ENCODE measurements around the gene MORN5. TPM values are rescaled to one million over a fixed set of nuclear protein-coding genes. Genes with fewer than 3 reads are reported as not detected.

MORN5 gene
- polyA plus RNA-seq, 3 donors from 2014 or later = not detected

GRCh38 chr9:122176916-122177315 lies 17.2 kb downstream of the MORN5 start:
- no peaks in the 10 kb centered on the region for H3K9me3 Mint-ChIP-seq
- no peaks in the 10 kb centered on the region for H3K36me3 Mint-ChIP-seq
- H3K4me1 Mint-ChIP-seq = no peaks in the 10 kb centered on the region
- DNase-seq = no peak
- peaks cover 2 to 8% (median 6%) of the 10 kb centered on the region in 3 donors for H3K27me3 Mint-ChIP-seq (ENCODE audit: low read depth in 3 of 3)
- H3K4me3 Mint-ChIP-seq = no peak overlapping the region
- H3K27ac Mint-ChIP-seq = no peak overlapping the region

- no peak for DNase-seq
- no peaks in the 10 kb centered on the region for H3K9me3 Mint-ChIP-seq
Measured at GRCh38 chr9:122179054-122179689, 19.5 kb downstream of the MORN5 start.

GRCh38 chr9:122179690-122180074 lies 20.0 kb downstream of the MORN5 start:
- Mint-ChIP-seq H3K27me3 (ENCODE audit: low read depth in 3 of 3) (peaks cover 0 to 7% (median 7%) of the 10 kb centered on the region in 3 donors), H3K36me3 (no peaks in the 10 kb centered on the region), H3K27ac (no peak overlapping the region), H3K9me3 (no peaks in the 10 kb centered on the region), H3K4me3 (no peak overlapping the region), H3K4me1 (no peaks in the 10 kb centered on the region)
- DNase-seq = no peak

More at GRCh38 chr9:122179054-122179689, 19.5 kb downstream of the MORN5 start:
- Mint-ChIP-seq H3K27ac (no peak overlapping the region), H3K36me3 (no peaks in the 10 kb centered on the region), H3K4me3 (no peak overlapping the region), H3K27me3 (ENCODE audit: low read depth in 3 of 3) (peaks cover 0 to 7% (median 7%) of the 10 kb centered on the region in 3 donors), H3K4me1 (no peaks in the 10 kb centered on the region)

- Mint-ChIP-seq H3K9me3 (no peaks in the 10 kb centered on the region), H3K4me3 (no peak overlapping the region), H3K27ac (no peak overlapping the region), H3K27me3 (ENCODE audit: low read depth in 3 of 3) (peaks cover 0 to 7% (median 3%) of the 10 kb centered on the region in 3 donors), H3K36me3 (no peaks in the 10 kb centered on the region), H3K4me1 (no peaks in the 10 kb centered on the region)
- no peak for DNase-seq
Measured at GRCh38 chr9:122180633-122181032, 20.9 kb downstream of the MORN5 start.

- DNase-seq = no peak
- H3K4me3 Mint-ChIP-seq = no peak overlapping the region
- H3K27ac Mint-ChIP-seq = no peak overlapping the region
- no peaks in the 10 kb centered on the region for H3K4me1 Mint-ChIP-seq
- no peaks in the 10 kb centered on the region for H3K36me3 Mint-ChIP-seq
- H3K9me3 Mint-ChIP-seq = no peaks in the 10 kb centered on the region
- H3K27me3 Mint-ChIP-seq (ENCODE audit: low read depth in 3 of 3) = peaks cover 1 to 3% (median 3%) of the 10 kb centered on the region in 3 donors
Measured at GRCh38 chr9:122183501-122183900, 23.8 kb downstream of the MORN5 start.

- H3K27me3 Mint-ChIP-seq (ENCODE audit: low read depth in 3 of 3) = peaks cover 1 to 3% (median 3%) of the 10 kb centered on the region in 3 donors
- no peaks in the 10 kb centered on the region for H3K9me3 Mint-ChIP-seq
- no peak overlapping the region for H3K4me3 Mint-ChIP-seq
- DNase-seq = no peak
- no peak overlapping the region for H3K27ac Mint-ChIP-seq
- H3K4me1 Mint-ChIP-seq = no peaks in the 10 kb centered on the region
- no peaks in the 10 kb centered on the region for H3K36me3 Mint-ChIP-seq
Measured at GRCh38 chr9:122184551-122184950, 24.8 kb downstream of the MORN5 start.

- H3K36me3 Mint-ChIP-seq = no peaks in the 10 kb centered on the region
- no peak overlapping the region for H3K27ac Mint-ChIP-seq
- no peaks in the 10 kb centered on the region for H3K4me1 Mint-ChIP-seq
- no peak for DNase-seq
- H3K27me3 Mint-ChIP-seq (ENCODE audit: low read depth in 3 of 3) = peaks cover 1 to 3% (median 3%) of the 10 kb centered on the region in 3 donors
- no peaks in the 10 kb centered on the region for H3K9me3 Mint-ChIP-seq
- H3K4me3 Mint-ChIP-seq = no peak overlapping the region
Measured at GRCh38 chr9:122186301-122186700, 26.6 kb downstream of the MORN5 start.

GRCh38 chr9:122186777-122187470 lies 27.2 kb downstream of the MORN5 start:
- Mint-ChIP-seq H3K27ac (no peak overlapping the region), H3K4me1 (no peaks in the 10 kb centered on the region), H3K9me3 (no peaks in the 10 kb centered on the region), H3K36me3 (no peaks in the 10 kb centered on the region), H3K4me3 (no peak overlapping the region), H3K27me3 (ENCODE audit: low read depth in 3 of 3) (peaks cover 2 to 3% (median 3%) of the 10 kb centered on the region in 3 donors)
- DNase-seq = no peak

- no peaks in the 10 kb centered on the region for H3K4me1 Mint-ChIP-seq
- H3K9me3 Mint-ChIP-seq = no peaks in the 10 kb centered on the region
- H3K27me3 Mint-ChIP-seq (ENCODE audit: low read depth in 3 of 3) = peaks cover 0 to 4% (median 0%) of the 10 kb centered on the region in 3 donors
- DNase-seq = no peak
- H3K4me3 Mint-ChIP-seq = no peak overlapping the region
- H3K36me3 Mint-ChIP-seq = no peaks in the 10 kb centered on the region
- H3K27ac Mint-ChIP-seq = no peak overlapping the region
Measured at GRCh38 chr9:122188369-122188768, 28.7 kb downstream of the MORN5 start.

GRCh38 chr9:122190597-122191381 lies 31.1 kb downstream of the MORN5 start:
- no peak overlapping the region for H3K4me3 Mint-ChIP-seq
- DNase-seq = no peak
- no peaks in the 10 kb centered on the region for H3K36me3 Mint-ChIP-seq
- no peaks in the 10 kb centered on the region for H3K4me1 Mint-ChIP-seq
- peaks cover 0 to 4% (median 0%) of the 10 kb centered on the region in 3 donors for H3K27me3 Mint-ChIP-seq (ENCODE audit: low read depth in 3 of 3)
- no peak overlapping the region for H3K27ac Mint-ChIP-seq
- H3K9me3 Mint-ChIP-seq = no peaks in the 10 kb centered on the region

GRCh38 chr9:122191584-122191983 lies 31.9 kb downstream of the MORN5 start:
- Mint-ChIP-seq H3K27ac (no peak overlapping the region), H3K27me3 (ENCODE audit: low read depth in 3 of 3) (peaks cover 0 to 6% (median 0%) of the 10 kb centered on the region in 3 donors), H3K36me3 (no peaks in the 10 kb centered on the region), H3K9me3 (no peaks in the 10 kb centered on the region), H3K4me1 (no peaks in the 10 kb centered on the region), H3K4me3 (no peak overlapping the region)
- no peak for DNase-seq

GRCh38 chr9:122192261-122192875 lies 32.7 kb downstream of the MORN5 start:
- H3K9me3 Mint-ChIP-seq = no peaks in the 10 kb centered on the region
- H3K4me3 Mint-ChIP-seq = no peak overlapping the region
- no peak for DNase-seq
- H3K4me1 Mint-ChIP-seq = no peaks in the 10 kb centered on the region
- H3K27ac Mint-ChIP-seq = no peak overlapping the region
- H3K27me3 Mint-ChIP-seq (ENCODE audit: low read depth in 3 of 3) = peaks cover 0 to 6% (median 0%) of the 10 kb centered on the region in 3 donors
- no peaks in the 10 kb centered on the region for H3K36me3 Mint-ChIP-seq

GRCh38 chr9:122192914-122193525 lies 33.3 kb downstream of the MORN5 start:
- Mint-ChIP-seq H3K9me3 (no peaks in the 10 kb centered on the region), H3K27ac (no peak overlapping the region), H3K4me3 (no peak overlapping the region), H3K4me1 (no peaks in the 10 kb centered on the region), H3K36me3 (no peaks in the 10 kb centered on the region), H3K27me3 (ENCODE audit: low read depth in 3 of 3) (peaks cover 0 to 5% (median 0%) of the 10 kb centered on the region in 3 donors)
- no peak for DNase-seq
